Measurements from ENCODE around the gene RICTOR. TPM values are rescaled to one million over a fixed set of nuclear protein-coding genes. Genes with fewer than 3 reads are reported as not detected.

Gene RICTOR
- total RNA-seq, 1 experiment from 2014 or later = 21.7 TPM

DNA sequence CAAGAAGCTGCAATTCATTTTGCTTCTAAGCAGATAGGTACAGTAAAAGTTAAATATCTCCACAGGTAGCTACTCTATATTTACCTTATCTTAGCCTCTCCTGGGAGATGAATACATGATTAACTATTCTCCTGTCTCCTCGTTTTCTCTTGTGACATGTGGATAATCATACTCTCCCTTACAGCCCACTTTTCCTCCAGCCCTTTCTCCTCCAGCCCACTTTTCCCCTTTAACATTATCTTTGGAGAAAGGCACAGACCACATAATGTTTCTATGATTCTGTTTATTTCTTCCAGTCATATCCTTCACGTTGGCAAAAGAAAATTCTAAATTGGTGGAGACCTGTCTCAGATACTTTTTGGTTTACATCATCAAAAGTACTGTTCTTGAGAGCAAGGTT, 144.4 kb downstream of the RICTOR start:
- ChIA-PET CTCF (no interaction called here), RAD21 (ENCODE audit: low non-redundant PET in 1 of 2, low total read pairs in 2 of 2, uncharacterized antibody in 2 of 2, unreplicated experiment in 2 of 2) (no interaction called here), POLR2A (no interaction called here)
- Histone ChIP-seq H3K4me3 (replicated peaks in 1 of 2; ENCODE audit: low read depth in 1 of 2, low read length in 2 of 2) (no peak overlapping the region), H3K79me2 (ENCODE audit: insufficient read depth, low read length) (no peaks in the 10 kb centered on the region), H3K36me3 (ENCODE audit: control insufficient read depth in 1 of 2, insufficient read depth in 2 of 2, low read length in 2 of 2) (peaks cover 17 to 22% of the 10 kb centered on the region in 2 experiments; a peak in 3 of 4 replicates), H3K4me2 (ENCODE audit: low read length) (no peak overlapping the region), H3K9me2 (ENCODE audit: insufficient read depth) (no peaks in the 10 kb centered on the region), H3K4me1 (ENCODE audit: control insufficient read depth in 1 of 2, insufficient read depth in 2 of 2, low read length in 2 of 2) (no peaks in the 10 kb centered on the region), H2AFZ (ENCODE audit: low read depth, low read length, poor library complexity, severe bottlenecking) (no peak overlapping the region), H3K27me3 (ENCODE audit: insufficient read depth, low read length) (no peaks in the 10 kb centered on the region), H3K9ac (ENCODE audit: low read length) (no peak overlapping the region), H3K9me3 (ENCODE audit: control insufficient read depth in 1 of 2, insufficient read depth in 1 of 2, low read depth in 1 of 2, low read length in 2 of 2) (no peaks in the 10 kb centered on the region), H4K20me1 (ENCODE audit: insufficient read depth) (no peaks in the 10 kb centered on the region), H3K27ac (ENCODE audit: low read depth, low read length) (no peak overlapping the region)
- DNase-seq (ENCODE audit: low read depth, low spot score) = no peak
- no peak for ATAC-seq
- intact Hi-C loops (cut with micrococcal nuclease) = loop anchor here (10.0 kb wide), 1 partner anchor 725 kb away; no protein-coding TSS in a partner anchor
- BruUV-seq (replicated peaks) = no TSS peak
- TF ChIP-seq SP1 (IDR thresholded peaks at IDR 0.05; ENCODE audit: low read depth) (no peak), TCF7L2 (IDR thresholded peaks at IDR 0.05; ENCODE audit: borderline replicate concordance, extremely low read depth, insufficient read depth, insufficient read length) (no peak), POLR2A (IDR thresholded peaks at IDR 0.05; ENCODE audit: borderline replicate concordance, extremely low read depth, insufficient read depth, insufficient read length) (no peak), ELF1 (IDR thresholded peaks at IDR 0.05; ENCODE audit: borderline replicate concordance, low read depth) (no peak), EZH2 (IDR thresholded peaks at IDR 0.05) (no peak), SRF (IDR thresholded peaks at IDR 0.05; ENCODE audit: low read depth) (no peak)
- TF ChIP-seq, protein P1, sequence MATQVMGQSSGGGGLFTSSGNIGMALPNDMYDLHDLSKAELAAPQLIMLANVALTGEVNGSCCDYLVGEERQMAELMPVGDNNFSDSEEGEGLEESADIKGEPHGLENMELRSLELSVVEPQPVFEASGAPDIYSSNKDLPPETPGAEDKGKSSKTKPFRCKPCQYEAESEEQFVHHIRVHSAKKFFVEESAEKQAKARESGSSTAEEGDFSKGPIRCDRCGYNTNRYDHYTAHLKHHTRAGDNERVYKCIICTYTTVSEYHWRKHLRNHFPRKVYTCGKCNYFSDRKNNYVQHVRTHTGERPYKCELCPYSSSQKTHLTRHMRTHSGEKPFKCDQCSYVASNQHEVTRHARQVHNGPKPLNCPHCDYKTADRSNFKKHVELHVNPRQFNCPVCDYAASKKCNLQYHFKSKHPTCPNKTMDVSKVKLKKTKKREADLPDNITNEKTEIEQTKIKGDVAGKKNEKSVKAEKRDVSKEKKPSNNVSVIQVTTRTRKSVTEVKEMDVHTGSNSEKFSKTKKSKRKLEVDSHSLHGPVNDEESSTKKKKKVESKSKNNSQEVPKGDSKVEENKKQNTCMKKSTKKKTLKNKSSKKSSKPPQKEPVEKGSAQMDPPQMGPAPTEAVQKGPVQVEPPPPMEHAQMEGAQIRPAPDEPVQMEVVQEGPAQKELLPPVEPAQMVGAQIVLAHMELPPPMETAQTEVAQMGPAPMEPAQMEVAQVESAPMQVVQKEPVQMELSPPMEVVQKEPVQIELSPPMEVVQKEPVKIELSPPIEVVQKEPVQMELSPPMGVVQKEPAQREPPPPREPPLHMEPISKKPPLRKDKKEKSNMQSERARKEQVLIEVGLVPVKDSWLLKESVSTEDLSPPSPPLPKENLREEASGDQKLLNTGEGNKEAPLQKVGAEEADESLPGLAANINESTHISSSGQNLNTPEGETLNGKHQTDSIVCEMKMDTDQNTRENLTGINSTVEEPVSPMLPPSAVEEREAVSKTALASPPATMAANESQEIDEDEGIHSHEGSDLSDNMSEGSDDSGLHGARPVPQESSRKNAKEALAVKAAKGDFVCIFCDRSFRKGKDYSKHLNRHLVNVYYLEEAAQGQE (IDR thresholded peaks at IDR 0.05; ENCODE audit: low read depth) = no peak
- TF ChIP-seq, protein P2, sequence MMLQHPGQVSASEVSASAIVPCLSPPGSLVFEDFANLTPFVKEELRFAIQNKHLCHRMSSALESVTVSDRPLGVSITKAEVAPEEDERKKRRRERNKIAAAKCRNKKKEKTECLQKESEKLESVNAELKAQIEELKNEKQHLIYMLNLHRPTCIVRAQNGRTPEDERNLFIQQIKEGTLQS (IDR thresholded peaks at IDR 0.05) = no peak
